HG02870 (cell line): ENCODE data around the gene MEG3.

ENCODE experiments used
- ATAC-seq: cut with Tn5 transposase; IDR thresholded peaks from one replicate; pipeline ENCODE4 v1.9.1; 2021; ENCODE audit warnings: mild to moderate bottlenecking, moderate library complexity; ENCODE audit not compliant: unreplicated experiment

Gene MEG3

DNA sequence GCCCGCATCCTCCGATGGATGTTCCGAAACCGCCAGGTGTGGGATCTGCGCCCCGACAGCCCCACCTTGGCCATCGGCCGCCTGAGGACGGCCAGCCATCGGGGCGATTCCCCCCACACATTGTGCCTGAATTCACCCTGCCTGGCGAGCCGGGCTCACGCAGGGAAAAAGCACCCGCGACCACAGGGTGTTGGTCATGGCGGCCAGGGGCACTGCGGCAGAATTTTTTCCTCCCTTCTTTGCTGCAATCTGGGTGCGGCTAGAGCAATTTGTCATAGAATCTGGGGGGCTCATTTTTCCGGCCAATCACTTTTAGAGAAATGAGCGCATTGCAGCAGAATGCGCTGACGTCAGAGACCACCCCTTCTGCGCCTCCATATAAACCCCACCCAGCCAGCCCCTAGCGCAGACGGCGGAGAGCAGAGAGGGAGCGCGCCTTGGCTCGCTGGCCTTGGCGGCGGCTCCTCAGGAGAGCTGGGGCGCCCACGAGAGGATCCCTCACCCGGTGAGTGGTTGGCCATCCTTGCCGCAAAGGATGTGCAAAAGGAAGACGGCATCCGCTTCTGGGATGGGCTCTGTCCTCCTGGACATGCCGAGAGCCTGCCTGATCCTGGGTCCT lies at the start of gene MEG3:
TSS of gene MEG3 (plus strand) at position 406 of the 619 bp plus-strand sequence.
- no peak for ATAC-seq

DNA sequence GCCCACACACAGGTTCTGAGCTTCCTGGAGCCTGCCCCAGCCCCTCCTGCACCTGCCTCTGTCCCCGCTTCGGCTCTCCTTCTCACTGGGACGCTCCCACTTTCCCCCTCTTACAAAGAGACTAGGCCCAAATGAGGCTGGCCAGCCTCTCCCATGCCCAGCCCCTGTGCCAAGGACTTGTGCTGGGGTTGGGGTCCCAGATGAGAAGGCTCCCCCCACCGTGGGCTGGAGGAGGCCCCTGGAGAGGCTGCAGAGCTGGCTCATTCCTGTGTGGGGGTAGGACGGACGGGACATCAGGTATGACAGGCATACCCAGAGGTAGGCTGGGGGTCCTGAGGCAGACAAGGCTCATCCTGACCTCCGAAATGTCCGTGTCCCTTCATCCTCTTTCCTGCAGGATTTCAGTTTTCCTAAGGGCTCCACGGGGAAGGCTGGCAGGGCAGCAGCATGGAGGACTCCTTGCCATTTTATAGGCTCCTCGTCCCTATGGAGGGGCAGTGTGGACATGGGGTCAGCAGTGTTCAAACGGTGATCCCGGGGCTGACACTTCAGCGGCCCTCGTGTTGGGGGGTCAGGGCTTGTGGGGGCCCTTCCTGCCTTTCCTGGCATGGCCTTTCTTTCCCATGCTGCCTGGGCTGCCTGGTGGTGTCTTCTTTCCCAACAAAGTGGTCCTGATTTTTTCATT lies 49.1 kb upstream of the MEG3 start:
- ATAC-seq, result no peak

DNA sequence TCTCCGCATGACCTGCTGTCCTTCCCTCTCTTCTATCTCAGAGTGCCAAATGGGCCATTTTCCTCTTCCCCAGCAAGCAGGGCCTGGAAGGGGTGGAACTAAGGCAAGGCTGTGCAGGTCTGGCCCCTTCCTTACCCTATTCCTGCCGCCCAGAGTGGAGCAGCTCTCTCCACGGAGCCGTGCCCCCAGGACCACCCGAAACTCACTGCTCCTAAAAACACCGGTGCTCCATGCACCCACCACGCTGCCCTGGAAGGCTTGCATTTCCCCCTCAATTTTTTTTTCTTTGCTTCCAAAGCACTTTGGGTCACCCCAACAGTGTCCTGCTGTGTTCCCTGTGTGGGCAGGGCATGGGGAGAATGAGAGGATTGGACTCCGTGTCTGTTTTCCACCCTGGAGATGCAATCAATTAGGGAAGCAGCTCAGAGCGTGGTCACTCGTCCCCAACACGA lies 48.5 kb upstream of the MEG3 start:
- no peak for ATAC-seq

DNA sequence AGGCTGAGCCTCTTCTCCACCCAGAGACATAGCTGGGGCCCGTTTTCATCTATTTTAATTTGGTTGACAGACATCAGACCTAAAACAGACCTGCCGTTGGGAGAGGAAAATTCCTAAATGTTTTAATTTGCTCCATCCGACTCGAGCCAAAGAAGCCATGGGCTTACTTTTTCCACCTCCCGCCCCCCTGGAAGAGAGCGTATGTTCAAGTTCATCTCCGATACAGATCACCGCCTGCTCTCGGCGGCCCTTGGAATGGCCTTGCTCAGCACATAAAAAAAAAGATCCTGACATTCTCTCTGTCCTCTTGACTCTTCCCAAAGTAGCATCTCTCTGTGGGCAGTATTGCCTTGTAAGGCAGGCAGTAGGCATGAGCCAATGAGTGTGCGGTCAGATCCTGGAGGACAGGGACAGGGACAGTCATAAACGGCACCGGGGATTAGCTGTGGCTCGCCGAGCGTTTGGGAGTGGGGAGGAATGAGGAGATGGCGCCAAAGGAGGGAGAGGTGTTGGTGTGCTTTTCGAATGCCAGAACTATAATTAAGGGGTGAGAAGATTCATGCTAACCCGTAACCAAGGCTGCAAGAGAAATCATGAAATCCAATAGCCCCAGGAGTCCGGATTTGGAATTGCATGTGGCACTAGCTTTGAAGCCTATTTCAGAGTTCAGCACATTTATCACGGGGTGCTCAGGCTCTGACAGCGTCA lies 47.9 kb upstream of the MEG3 start:
- no peak for ATAC-seq

DNA sequence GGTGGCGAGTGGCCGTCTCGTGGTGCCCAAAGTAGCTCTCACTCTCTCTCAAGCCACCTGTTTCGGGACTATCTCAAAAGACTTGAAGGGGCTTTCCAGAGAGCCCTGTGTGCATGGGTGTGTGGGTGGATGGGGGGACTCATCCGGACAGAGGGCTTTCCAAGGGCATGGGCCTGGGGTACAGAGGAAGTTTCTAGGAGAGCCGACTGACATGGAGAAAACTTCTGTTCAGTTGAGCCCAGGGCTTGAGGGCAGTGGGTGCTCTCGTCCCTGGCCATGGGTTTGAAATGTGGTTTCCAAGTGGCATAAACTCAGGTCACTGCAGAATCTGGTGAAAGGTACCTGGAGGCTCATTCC lies 47.4 kb upstream of the MEG3 start:
- no peak for ATAC-seq

DNA sequence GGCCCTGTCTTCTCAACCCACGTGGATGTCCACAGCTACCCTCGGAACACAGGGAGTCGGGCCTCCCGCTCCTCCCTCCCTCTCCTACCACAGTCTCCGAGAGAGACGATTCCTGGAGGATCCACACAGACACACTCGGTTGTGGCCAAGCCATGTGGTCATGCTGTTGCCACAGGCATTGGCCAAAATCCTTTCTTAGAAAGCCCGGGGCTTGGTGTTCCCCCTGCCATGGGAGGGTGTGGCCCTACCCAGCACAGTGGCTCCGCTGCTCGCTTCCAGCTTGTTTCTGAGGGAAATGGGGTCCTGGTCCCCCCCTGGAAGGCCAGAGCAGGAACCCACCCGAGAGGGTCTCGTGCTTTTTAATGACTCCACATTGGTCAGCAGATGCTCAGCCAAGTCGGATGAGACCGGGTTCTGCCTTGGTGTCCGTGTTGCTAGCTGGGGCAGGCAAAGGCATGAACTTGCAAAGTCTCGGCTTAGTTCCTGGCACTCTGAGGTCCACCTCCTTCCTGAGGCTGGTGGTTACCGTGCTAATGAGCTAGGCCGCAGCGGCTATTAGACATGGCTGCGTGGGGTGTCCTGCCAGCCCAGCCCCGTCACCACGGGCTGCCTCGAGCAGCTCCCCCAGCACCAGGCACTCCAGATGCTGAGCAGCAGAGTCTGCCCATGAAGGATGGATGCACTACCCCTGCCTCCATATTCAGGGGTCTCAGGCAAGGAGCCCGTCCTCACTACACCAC lies 46.8 kb upstream of the MEG3 start:
- ATAC-seq, result no peak

DNA sequence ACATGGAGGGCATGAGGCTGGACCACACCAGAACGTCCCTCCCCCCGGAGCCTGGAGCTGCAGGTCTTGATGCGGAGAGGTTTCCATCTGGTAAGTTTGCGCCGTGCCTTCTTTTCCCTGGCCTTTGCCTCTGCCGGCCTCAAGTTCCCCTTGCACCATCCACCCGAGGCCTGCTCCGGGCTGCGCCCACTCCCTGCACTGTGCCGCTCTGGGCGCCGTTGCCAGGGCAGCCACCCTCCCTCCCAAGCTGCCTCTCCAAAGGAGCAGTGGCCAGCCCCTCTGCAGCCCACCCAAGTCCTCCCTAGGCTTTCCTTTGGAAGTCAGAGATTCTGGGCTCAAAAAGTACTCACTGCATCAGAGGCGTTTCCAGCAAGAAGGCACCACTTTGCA lies 46.2 kb upstream of the MEG3 start:
- ATAC-seq, result no peak

DNA sequence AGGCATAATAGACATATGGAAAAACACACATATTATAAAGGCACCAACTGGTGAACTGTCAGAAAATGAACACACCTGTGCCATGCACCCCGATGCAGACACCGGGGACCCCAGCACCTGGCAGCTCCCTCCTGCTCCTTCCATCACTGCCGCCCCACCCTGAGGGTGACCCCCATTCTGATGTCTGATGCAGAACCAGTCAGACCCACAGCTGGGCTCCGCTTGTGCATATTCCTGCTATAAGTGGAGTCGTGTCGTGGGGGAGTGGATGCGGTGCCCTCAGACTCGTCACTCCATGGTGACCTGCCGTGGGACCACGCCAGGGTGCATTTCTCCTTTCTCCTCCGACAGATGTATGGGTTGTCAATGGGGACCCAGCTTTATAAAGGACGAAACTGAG lies 45.7 kb upstream of the MEG3 start:
- ATAC-seq, result no peak

DNA sequence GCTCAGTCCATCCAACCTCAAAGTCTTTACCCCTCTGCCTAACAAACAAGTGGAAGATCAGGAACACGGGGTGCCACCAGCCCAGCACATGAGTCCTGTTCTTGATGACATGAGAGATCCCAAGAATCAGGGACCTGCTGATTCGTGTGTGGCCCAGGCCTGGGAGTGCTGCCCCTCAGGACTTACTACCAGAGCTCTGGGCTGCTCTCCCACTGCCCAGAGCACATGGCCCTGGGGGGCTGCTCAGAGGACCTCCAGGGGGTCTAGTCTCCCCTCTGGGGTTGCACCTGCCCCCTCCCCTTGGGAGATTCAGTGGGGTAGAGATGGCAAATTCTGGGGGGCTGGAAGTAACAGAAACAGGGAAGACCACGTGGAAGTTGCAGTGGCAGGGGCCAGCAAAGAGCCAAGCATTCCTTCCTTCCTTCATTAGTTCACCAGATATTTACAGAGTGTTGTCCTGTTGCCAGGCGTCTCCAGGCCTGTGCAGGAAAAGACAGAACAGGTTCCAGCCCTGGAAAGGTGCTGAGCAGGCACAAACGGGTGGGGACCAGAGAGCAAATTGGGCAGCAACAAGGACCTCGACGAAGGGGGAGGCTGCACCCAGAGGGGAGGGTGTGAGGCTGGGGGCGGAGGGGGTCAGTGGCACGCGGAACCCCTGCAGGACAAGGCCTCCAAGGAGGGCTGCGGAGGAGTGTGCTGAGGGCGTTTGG lies 45.1 kb upstream of the MEG3 start:
- ATAC-seq, result no peak

DNA sequence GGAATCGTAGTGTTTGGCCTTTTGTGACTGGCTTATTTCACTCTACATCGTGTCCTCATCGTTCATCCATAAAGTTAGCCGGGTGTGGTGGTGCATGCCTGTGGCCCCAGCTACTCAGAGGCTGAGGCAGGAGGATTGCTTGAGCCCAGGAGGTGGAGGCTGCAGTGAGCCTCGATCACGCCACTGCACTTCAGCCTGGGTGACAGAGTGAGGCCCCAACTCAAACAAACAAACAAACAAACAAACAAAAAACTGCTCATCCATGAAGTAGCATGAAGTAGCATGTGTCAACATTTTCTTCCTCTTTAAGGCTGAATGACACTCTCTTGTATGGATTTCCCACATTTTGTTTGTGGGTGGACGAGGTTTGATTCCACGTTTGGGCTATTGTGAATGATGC lies 44.0 kb upstream of the MEG3 start:
- ATAC-seq, result no peak

DNA sequence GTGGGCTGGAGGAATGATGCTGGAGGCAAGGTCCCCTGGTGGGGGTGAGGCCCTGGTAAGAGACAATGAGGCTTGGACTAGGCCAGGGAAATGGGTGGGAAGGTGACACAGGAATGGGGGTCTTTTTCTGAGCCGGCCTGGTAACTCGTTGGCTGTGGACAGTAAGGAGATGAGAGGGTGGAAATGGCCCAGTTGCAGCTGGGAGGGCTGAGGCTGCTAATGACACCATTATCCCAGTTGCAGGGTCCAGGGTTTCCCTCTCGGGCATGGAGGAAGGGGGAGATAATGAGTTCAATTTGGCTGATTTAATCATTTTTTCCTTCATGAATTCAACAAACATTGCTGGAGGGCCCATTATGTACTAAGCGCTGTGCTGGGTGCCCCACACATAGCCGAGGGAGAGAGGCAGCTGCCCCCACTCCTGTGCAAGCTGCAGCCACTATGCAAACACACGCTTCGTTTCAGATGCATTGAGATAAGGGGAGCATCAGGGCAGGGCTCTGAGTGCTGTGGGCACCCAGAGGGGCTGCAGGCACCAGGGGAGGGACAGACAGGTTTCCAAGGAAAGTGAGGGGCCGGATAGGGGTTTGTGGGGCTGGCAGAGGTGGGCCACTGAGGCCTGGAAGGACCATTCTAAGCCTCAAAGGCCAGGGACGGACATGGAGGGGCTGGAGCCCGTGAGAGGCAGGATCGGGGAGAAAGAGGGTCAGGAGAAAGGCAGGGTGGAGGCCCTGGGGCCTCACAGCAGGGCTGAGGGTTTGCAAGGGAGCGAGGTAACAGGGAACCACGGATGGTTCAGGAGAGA lies 43.2 kb upstream of the MEG3 start:
- ATAC-seq, result no peak

DNA sequence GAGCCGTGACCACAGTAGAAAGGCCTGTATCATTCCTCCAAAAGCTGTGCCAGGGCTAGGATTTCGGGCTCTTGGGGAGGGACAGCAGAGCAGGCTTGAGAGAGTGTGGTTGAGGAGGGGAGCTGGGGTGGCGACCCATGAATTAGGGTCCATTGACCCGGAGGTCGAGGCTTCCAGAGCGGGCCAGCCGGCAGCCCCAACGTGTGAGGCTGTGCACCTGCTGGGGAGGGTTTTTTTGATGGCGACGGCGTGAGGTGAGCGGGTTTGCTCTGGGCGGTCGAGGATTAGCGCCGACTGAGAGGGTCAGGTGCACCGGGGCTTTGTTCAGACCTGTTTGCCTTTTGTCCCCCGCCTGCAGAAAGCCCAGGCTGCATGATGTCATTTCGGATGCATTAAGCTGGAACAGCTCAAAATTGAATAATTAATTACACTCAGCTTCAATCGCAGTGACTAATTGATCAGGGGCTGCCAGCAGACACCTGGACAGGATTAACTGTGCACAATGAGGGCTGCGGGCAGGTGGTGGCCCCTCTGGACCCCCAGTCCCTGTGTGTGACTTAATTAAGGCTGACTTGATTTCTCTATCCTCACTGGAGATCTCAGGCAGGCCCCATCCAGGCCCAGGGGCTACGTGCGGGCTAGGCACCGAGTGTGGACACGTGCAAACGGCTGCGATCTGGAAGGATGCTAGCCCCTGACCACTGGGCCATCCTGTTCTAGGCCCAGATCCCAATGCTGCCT lies 42.1 kb upstream of the MEG3 start:
- no peak for ATAC-seq

DNA sequence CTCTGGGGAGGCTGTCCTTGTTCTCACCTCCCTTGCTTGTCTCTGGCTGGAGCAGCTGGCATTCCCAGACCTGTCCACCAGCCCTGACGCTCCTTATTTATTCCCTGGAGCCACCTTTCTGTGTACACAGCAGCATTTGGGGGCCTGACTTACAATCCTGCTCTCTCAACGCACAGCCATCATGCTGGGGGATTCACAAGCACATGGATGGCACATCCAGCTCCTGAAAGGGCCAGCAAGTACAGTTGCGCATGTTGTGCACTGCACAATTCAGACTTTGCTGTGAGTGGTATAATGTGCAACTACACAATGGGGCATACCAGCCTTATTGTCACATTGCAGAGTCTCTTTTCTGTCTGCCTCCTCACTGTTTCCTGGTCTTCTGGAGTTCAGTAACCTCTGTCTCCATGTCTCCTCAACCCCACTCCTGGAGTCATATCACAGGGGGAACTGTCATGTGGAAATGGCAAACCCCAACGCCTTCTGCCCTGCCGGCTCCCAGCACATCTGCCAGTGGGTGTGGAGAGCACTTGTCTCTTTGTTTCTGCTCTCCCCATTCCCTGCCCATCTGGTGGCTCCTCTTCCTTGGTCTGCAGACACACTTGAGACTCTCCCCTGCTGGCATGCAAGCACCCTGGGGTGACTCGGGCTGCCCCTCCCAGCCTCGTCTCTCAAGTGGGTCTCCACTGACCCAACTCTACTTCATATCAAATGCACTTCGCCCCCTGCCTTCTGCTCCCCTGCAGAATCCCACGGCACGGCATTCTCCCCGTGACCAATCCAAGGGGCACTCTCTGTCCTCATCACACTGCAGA lies 41.2 kb upstream of the MEG3 start:
- ATAC-seq, result no peak

DNA sequence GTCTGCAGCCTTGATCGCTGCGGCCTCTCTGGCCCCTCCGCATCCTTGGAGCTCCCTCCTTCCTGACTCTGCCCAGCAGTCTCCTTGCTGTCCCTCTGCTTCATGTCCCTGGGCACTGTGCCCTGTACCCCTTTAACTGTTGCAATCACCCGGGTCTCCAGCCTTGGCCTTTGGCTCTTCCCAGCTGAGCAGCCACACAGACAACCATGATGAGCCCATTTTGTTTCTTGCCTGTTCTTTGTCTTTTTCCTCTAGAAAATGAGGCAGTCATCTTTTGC lies 40.6 kb upstream of the MEG3 start:
- ATAC-seq, result no peak

DNA sequence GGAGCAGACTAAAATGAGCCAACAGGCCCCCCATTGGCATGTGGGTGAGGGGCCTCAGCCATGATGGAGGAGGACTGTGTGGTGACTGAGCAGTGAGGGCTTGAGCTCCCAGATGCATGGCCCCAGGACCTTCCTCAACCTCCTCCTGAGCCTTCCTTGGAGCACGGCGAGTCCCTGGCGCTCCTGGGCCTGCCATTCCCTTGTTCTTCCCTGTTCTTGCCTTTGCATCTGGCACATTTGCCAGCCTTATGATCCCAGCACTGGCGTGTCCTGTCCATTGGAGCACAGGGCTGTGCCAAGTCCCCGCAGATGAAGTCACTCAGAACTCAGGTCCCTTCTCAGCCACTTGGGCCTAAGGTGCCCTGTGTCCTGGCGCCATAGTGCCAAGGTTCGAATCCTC lies 40.3 kb upstream of the MEG3 start:
- ATAC-seq, result no peak

DNA sequence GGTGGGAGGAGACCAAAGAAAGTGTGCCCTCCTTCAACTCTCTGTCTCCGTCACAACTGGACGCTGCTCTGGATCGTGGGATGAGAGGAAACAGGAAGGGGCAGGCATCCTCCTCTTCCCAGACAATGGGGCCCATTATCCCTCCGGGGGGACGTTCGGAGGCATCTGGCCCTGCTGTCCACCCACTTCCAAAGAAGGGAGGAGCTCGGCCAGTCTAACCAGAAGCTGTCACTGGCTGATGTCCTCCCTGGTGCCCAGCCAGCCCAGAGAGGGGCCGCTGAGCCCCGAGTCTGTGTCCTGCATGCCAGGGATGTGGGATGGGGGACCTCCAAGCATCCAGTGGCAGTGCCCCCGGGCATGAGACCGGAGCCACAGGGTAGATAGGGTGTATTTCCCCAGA lies 39.8 kb upstream of the MEG3 start:
- no peak for ATAC-seq

DNA sequence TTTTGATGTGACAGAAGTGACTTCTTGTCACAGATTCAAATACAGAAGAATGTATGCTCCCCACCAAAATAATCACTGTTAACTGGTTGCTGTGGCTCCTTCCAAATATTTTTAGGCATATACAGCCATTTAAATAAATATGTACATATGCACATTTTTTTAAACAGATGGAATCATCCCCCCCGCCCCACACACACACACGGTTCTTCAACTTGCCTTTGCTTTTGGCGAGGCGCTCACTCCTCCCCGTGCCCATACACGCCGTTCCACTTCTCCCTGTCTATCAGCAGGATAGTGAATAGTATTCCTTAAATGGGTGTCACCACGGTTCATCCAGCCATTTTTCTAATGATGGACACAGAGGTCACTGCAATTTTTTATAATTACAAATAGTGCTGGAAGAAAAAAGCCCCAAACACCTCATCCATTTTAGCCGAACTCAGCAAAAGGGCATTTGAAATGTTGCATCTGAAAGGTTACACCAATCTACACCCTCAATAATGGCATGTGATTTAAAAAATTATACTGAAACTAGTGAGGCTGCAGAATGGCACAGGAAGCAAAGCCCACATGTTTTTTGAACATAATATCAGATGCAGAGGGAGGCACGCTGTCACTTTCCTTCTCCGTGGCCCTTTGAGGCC lies 39.2 kb upstream of the MEG3 start:
- ATAC-seq, result no peak

DNA sequence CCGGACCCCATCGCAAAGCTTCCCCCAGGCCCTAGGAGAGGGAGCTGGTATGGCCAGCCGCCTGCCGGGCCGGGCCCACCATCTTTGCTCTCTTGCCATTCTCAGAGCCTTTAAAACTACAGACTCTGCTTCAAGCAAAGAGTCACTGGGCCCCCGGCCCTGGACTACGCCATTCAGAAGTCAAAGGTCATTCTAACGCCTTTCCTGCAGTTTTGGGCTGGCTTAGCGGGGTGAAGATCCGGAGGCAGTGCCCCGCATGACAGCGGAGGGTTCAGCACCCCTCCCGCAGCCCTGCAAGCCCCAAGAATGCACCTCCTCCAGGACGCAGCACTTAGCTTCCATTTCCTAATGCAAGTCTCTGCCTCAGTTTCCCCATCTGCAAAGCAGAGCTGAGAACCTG lies 38.3 kb upstream of the MEG3 start:
- no peak for ATAC-seq
